Amygdala (tissue), 56 donors: ENCODE results near the gene SPTB.

ENCODE experiments used
- DNase-seq, 56 donors: peaks; one replicate each; lab custom pipeline; 2025; lab: John Stamatoyannopoulos, UW

Gene SPTB

GRCh38 chr14:64758025-64758521 is 121.6 kb downstream of the SPTB start:
- DNase-seq, result no peak

- no peak for DNase-seq
These were observed 122.1 kb downstream of the SPTB start for GRCh38 chr14:64757601-64758000.

GRCh38 chr14:64756712-64757111 is 123.0 kb downstream of the SPTB start:
- DNase-seq, result no peak

- no peak for DNase-seq
These were observed 123.9 kb downstream of the SPTB start for GRCh38 chr14:64755781-64756221.

GRCh38 chr14:64754685-64755084 is 125.0 kb downstream of the SPTB start:
- DNase-seq, result no peak

GRCh38 chr14:64753999-64754398 is 125.7 kb downstream of the SPTB start:
- no peak for DNase-seq

GRCh38 chr14:64753374-64753773 is 126.3 kb downstream of the SPTB start:
- no peak for DNase-seq

- no peak for DNase-seq
These were observed 126.8 kb downstream of the SPTB start for GRCh38 chr14:64752909-64753308.

GRCh38 chr14:64748995-64749714 is 130.6 kb downstream of the SPTB start:
- DNase-seq, result peak in 1 of 56 donors; percentile 21

- DNase-seq, result no peak
These were observed 131.2 kb downstream of the SPTB start for GRCh38 chr14:64748521-64748920.

- no peak for DNase-seq
These were observed 132.4 kb downstream of the SPTB start for GRCh38 chr14:64747327-64747726.

GRCh38 chr14:64746298-64747250 is 133.1 kb downstream of the SPTB start:
- DNase-seq, result peak in 6 of 56 donors; percentile 14 to 56 (median 32)

- peak in 5 of 56 donors; percentile 13 to 37 (median 23) for DNase-seq
These were observed 134.1 kb downstream of the SPTB start for GRCh38 chr14:64745511-64746091.

GRCh38 chr14:64743061-64743460 is 136.6 kb downstream of the SPTB start:
- DNase-seq, result no peak

- DNase-seq, result no peak
These were observed 137.7 kb downstream of the SPTB start for GRCh38 chr14:64741961-64742360.

GRCh38 chr14:64741200-64741599 is 138.5 kb downstream of the SPTB start:
- DNase-seq, result no peak

- no peak for DNase-seq
These were observed 141.4 kb downstream of the SPTB start for GRCh38 chr14:64738281-64738804.

GRCh38 chr14:64737391-64738280 is 142.1 kb downstream of the SPTB start:
- peak in 24 of 56 donors; percentile 20 to 70 (median 40) for DNase-seq
